WTC11 (cell line): ENCODE measurements around the gene STRADA.

Experiments
- JUN ChIP-seq: sonication (generic); formaldehyde crosslinking; IDR thresholded peaks from 2 replicates; pipeline ENCODE4 v1.8.0; 2023; ENCODE audit warnings: mild to moderate bottlenecking, missing genetic modification reagents
- TCF7 ChIP-seq: sonication (generic); formaldehyde crosslinking; IDR thresholded peaks from 2 replicates; pipeline ENCODE4 v1.8.0; 2022; ENCODE audit warnings: mild to moderate bottlenecking, low read depth, missing genetic modification reagents, moderate library complexity
- ZNF232 ChIP-seq: sonication (generic); formaldehyde crosslinking; IDR thresholded peaks from 2 replicates; pipeline ENCODE4 v1.8.0; 2022; ENCODE audit warnings: mild to moderate bottlenecking, missing genetic modification reagents
- ZNF263 ChIP-seq: sonication (generic); formaldehyde crosslinking; IDR thresholded peaks from 2 replicates; pipeline ENCODE4 v1.8.1; 2022; ENCODE audit warnings: low read depth, mild to moderate bottlenecking, moderate library complexity, missing genetic modification reagents
- TF ChIP-seq, protein P1 (sequence below): fragments of 200-600 bp; IDR thresholded peaks from 2 replicates; pipeline ENCODE4 v1.8.0; 2022; ENCODE audit warnings: antibody characterized with exemption
- TF ChIP-seq, protein P2 (sequence below): sonication (generic); formaldehyde crosslinking; IDR thresholded peaks from 2 replicates; pipeline ENCODE4 v1.8.1; 2023; ENCODE audit warnings: mild to moderate bottlenecking, moderate library complexity, missing genetic modification reagents
- TF ChIP-seq, protein P3 (sequence below): sonication (generic); formaldehyde crosslinking; IDR thresholded peaks from 2 replicates; pipeline ENCODE4 v1.8.1; 2022; ENCODE audit warnings: low read depth, missing genetic modification reagents, borderline replicate concordance
- TF ChIP-seq, protein P4 (sequence below): sonication (generic); formaldehyde crosslinking; IDR thresholded peaks from 2 replicates; pipeline ENCODE4 v1.8.1; 2022; ENCODE audit warnings: missing genetic modification reagents, borderline replicate concordance
- TF ChIP-seq, protein P5 (sequence below): sonication (generic); formaldehyde crosslinking; IDR thresholded peaks from 2 replicates; pipeline ENCODE4 v1.8.0; 2022; ENCODE audit warnings: mild to moderate bottlenecking, missing genetic modification reagents
- TF ChIP-seq, protein P6 (sequence below): sonication (generic); formaldehyde crosslinking; IDR thresholded peaks from 2 replicates; pipeline ENCODE4 v1.8.1; 2023; ENCODE audit warnings: mild to moderate bottlenecking, missing genetic modification reagents, moderate library complexity

DNA sequence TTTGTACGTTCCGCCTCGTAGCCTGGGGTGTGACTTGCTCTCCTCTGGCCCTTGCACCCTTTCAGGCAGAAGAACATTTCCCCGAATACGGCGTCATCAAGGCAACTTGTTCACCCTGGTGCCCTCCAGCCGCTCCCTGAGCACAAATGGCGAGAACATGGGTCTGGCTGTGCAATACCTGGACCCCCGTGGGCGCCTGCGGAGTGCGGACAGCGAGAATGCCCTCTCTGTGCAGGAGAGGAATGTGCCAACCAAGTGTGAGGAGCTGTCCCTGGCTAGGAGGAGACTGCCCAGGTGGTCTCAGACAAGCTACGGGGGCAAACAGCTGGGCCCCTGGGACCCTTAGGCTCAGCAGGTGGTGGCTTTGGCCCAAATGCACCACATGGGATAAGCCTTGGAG, 52.1 kb downstream of the STRADA start:
- TF ChIP-seq, protein P1, sequence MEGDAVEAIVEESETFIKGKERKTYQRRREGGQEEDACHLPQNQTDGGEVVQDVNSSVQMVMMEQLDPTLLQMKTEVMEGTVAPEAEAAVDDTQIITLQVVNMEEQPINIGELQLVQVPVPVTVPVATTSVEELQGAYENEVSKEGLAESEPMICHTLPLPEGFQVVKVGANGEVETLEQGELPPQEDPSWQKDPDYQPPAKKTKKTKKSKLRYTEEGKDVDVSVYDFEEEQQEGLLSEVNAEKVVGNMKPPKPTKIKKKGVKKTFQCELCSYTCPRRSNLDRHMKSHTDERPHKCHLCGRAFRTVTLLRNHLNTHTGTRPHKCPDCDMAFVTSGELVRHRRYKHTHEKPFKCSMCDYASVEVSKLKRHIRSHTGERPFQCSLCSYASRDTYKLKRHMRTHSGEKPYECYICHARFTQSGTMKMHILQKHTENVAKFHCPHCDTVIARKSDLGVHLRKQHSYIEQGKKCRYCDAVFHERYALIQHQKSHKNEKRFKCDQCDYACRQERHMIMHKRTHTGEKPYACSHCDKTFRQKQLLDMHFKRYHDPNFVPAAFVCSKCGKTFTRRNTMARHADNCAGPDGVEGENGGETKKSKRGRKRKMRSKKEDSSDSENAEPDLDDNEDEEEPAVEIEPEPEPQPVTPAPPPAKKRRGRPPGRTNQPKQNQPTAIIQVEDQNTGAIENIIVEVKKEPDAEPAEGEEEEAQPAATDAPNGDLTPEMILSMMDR: no peak
- TF ChIP-seq, protein P2, sequence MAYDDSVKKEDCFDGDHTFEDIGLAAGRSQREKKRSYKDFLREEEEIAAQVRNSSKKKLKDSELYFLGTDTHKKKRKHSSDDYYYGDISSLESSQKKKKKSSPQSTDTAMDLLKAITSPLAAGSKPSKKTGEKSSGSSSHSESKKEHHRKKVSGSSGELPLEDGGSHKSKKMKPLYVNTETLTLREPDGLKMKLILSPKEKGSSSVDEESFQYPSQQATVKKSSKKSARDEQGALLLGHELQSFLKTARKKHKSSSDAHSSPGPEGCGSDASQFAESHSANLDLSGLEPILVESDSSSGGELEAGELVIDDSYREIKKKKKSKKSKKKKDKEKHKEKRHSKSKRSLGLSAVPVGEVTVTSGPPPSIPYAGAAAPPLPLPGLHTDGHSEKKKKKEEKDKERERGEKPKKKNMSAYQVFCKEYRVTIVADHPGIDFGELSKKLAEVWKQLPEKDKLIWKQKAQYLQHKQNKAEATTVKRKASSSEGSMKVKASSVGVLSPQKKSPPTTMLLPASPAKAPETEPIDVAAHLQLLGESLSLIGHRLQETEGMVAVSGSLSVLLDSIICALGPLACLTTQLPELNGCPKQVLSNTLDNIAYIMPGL (CRISPR knock-in tag): no peak
- TF ChIP-seq ZNF263 (CRISPR knock-in tag) (no peak), TCF7 (CRISPR knock-in tag) (no peak), ZNF232 (CRISPR knock-in tag) (no peak), JUN (CRISPR knock-in tag) (no peak)
- TF ChIP-seq, protein P3, sequence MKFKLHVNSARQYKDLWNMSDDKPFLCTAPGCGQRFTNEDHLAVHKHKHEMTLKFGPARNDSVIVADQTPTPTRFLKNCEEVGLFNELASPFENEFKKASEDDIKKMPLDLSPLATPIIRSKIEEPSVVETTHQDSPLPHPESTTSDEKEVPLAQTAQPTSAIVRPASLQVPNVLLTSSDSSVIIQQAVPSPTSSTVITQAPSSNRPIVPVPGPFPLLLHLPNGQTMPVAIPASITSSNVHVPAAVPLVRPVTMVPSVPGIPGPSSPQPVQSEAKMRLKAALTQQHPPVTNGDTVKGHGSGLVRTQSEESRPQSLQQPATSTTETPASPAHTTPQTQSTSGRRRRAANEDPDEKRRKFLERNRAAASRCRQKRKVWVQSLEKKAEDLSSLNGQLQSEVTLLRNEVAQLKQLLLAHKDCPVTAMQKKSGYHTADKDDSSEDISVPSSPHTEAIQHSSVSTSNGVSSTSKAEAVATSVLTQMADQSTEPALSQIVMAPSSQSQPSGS (CRISPR knock-in tag): no peak
- TF ChIP-seq, protein P4, sequence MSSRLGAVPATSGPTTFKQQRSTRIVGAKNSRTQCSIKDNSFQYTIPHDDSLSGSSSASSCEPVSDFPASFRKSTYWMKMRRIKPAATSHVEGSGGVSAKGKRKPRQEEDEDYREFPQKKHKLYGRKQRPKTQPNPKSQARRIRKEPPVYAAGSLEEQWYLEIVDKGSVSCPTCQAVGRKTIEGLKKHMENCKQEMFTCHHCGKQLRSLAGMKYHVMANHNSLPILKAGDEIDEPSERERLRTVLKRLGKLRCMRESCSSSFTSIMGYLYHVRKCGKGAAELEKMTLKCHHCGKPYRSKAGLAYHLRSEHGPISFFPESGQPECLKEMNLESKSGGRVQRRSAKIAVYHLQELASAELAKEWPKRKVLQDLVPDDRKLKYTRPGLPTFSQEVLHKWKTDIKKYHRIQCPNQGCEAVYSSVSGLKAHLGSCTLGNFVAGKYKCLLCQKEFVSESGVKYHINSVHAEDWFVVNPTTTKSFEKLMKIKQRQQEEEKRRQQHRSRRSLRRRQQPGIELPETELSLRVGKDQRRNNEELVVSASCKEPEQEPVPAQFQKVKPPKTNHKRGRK (CRISPR knock-in tag): no peak
- TF ChIP-seq, protein P5, sequence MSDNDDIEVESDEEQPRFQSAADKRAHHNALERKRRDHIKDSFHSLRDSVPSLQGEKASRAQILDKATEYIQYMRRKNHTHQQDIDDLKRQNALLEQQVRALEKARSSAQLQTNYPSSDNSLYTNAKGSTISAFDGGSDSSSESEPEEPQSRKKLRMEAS (CRISPR knock-in tag): no peak
- TF ChIP-seq, protein P6, sequence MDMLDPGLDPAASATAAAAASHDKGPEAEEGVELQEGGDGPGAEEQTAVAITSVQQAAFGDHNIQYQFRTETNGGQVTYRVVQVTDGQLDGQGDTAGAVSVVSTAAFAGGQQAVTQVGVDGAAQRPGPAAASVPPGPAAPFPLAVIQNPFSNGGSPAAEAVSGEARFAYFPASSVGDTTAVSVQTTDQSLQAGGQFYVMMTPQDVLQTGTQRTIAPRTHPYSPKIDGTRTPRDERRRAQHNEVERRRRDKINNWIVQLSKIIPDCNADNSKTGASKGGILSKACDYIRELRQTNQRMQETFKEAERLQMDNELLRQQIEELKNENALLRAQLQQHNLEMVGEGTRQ (CRISPR knock-in tag): no peak
